GM12892 (cell line): ENCODE results near the gene RPS6KB1.

Source experiments
- POLR2A ChIP-seq: IDR thresholded peaks from 2 replicates; pipeline ENCODE4 v1.6.1; 2011; ENCODE audit warnings: low read depth, low read length, control low read depth
- POLR2AphosphoS5 ChIP-seq: IDR thresholded peaks from 2 replicates; pipeline ENCODE4 v1.6.1; 2011; ENCODE audit warnings: low read depth, low read length, control low read depth
- TAF1 ChIP-seq: IDR thresholded peaks from 2 replicates; pipeline ENCODE4 v1.6.1; 2011; ENCODE audit warnings: low read depth, mild to moderate bottlenecking, control low read depth, low read length, borderline replicate concordance

- TF ChIP-seq TAF1: no peak
- no peak for TF ChIP-seq POLR2AphosphoS5
- no peak for TF ChIP-seq POLR2A
These were observed 41.2 kb upstream of the RPS6KB1 start for GRCh38 chr17:59851439-59852375.
